Neural cell (in vitro differentiated cells): ENCODE results near the gene SCYGR6.
"Not testable (repeated sequence)": the region's sequence is repeated elsewhere in the genome, so short reads cannot be mapped to it uniquely, and the experiment has no call there.

Experiments used
- EP300 ChIP-seq: fragments of 450-650 bp; conservative IDR thresholded peaks from 2 replicates; pipeline ENCODE4 v1.6.1; 2014; ENCODE audit warnings: antibody characterized with exemption, mild to moderate bottlenecking, moderate library complexity; ENCODE audit not compliant: poor library complexity, severe bottlenecking
- EZH2 ChIP-seq: fragments of 200-600, 300-800 bp; shearing (Covaris generic), sonication (generic); IDR thresholded peaks from 2 replicates; pipeline ENCODE4 v1.6.1; 2014; ENCODE audit warnings: antibody characterized with exemption, low read length, borderline replicate concordance, mild to moderate bottlenecking; ENCODE audit not compliant: insufficient read depth, poor library complexity, severe bottlenecking
- MXI1 ChIP-seq: fragments of 450-650 bp; conservative IDR thresholded peaks from 2 replicates; pipeline ENCODE4 v1.6.1; 2014; ENCODE audit warnings: antibody characterized with exemption, mild to moderate bottlenecking; ENCODE audit not compliant: poor library complexity, severe bottlenecking
- POLR2AphosphoS5 ChIP-seq: IDR thresholded peaks from 2 replicates; pipeline ENCODE4 v1.6.1; 2012
- RAD21 ChIP-seq: fragments of 450-650 bp; conservative IDR thresholded peaks from 2 replicates; pipeline ENCODE4 v1.6.1; 2014; ENCODE audit warnings: antibody characterized with exemption, mild to moderate bottlenecking, moderate library complexity
- REST ChIP-seq: IDR thresholded peaks from 2 replicates; pipeline ENCODE4 v1.6.1; 2012; ENCODE audit warnings: borderline replicate concordance
- TAF1 ChIP-seq: IDR thresholded peaks from 2 replicates; pipeline ENCODE4 v1.6.1; 2012; ENCODE audit warnings: low read depth
- TF ChIP-seq, protein P1 (sequence below): fragments of 450-650 bp; IDR thresholded peaks from 2 replicates; pipeline ENCODE4 v1.5.1; 2014; ENCODE audit warnings: antibody characterized with exemption, mild to moderate bottlenecking, moderate library complexity; ENCODE audit not compliant: poor library complexity, severe bottlenecking

DNA sequence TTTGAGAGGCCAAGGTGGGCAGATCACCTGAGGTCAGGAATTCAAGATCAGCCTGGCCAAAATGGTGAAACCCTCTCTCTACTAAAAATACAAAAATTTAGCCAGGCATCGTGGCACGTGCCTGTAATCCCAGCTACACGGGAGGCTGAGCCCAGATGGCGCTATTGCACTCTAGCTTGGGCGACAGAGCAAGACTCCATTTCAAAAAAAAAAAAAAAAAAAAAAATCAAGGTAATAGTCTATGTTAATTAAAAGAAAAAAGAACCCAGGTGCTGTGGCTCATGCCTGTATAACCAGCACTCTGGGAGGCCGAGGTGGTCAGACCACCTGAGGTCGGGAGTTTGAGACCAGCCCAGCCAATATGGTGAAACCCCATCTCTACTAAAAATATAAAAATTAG lies 16.1 kb upstream of the SCYGR6 start:
- TF ChIP-seq EZH2, POLR2AphosphoS5, EP300, TAF1, MXI1, RAD21, REST: not testable (repeated sequence)
- TF ChIP-seq, protein P1, sequence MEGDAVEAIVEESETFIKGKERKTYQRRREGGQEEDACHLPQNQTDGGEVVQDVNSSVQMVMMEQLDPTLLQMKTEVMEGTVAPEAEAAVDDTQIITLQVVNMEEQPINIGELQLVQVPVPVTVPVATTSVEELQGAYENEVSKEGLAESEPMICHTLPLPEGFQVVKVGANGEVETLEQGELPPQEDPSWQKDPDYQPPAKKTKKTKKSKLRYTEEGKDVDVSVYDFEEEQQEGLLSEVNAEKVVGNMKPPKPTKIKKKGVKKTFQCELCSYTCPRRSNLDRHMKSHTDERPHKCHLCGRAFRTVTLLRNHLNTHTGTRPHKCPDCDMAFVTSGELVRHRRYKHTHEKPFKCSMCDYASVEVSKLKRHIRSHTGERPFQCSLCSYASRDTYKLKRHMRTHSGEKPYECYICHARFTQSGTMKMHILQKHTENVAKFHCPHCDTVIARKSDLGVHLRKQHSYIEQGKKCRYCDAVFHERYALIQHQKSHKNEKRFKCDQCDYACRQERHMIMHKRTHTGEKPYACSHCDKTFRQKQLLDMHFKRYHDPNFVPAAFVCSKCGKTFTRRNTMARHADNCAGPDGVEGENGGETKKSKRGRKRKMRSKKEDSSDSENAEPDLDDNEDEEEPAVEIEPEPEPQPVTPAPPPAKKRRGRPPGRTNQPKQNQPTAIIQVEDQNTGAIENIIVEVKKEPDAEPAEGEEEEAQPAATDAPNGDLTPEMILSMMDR, result not testable (repeated sequence)
